Esophagus squamous epithelium (tissue), 5 donors: ENCODE data around the gene MALT1. TPM values are rescaled to one million over a fixed set of nuclear protein-coding genes. Genes with fewer than 3 reads are reported as not detected.
A peak's percentile ranks its signal among the peaks of the same experiment; 100 is the strongest.

Source experiments
- DNase-seq: peaks from one replicate; lab custom pipeline; 2025; lab: John Stamatoyannopoulos, UW
- H3K27ac ChIP-seq, 4 donors: fragments of 200-600 bp; sonication (generic); one replicate each; pipeline ENCODE4 v1.5.1; 2016 to 2019; ENCODE audit warnings: mild to moderate bottlenecking in 1 of 4
- H3K27me3 ChIP-seq, 4 donors: fragments of 200-600 bp; sonication (generic); 1 replicate in 3 of 4; 2 replicates in 1 of 4; pipeline versions ENCODE4 v1.5.1 to v1.6.0; 2017 to 2021; ENCODE audit warnings: antibody characterized with exemption in 1 of 4
- H3K36me3 ChIP-seq, 3 donors: fragments of 200-600 bp; sonication (generic); one replicate each; pipeline ENCODE4 v1.5.1; 2016 to 2019
- H3K4me1 ChIP-seq, 3 donors: fragments of 200-600 bp; sonication (generic); one replicate each; pipeline ENCODE4 v1.5.1; 2017 to 2019
- H3K4me3 ChIP-seq, 4 donors: fragments of 200-600 bp; sonication (generic); 1 replicate in 3 of 4; 2 replicates in 1 of 4; pipeline ENCODE4 v1.5.1; 2016 to 2019; ENCODE audit warnings: mild to moderate bottlenecking in 2 of 4, moderate library complexity in 1 of 4
- H3K9me3 ChIP-seq, 3 donors: fragments of 200-600 bp; sonication (generic); one replicate each; pipeline ENCODE4 v1.5.1; 2016 to 2019
- CTCF ChIP-seq, 6 experiments: fragments of 450-650 bp in 4 of 6; fragments of 200-600 bp in 2 of 6; sonication (generic) in 2 of 6; IDR thresholded peaks; one replicate each; pipeline ENCODE4 v1.5.1; 2016 to 2019; ENCODE audit warnings: antibody characterized with exemption in 6 of 6, mild to moderate bottlenecking in 4 of 6, moderate library complexity in 4 of 6
- POLR2A ChIP-seq, 4 donors: fragments of 450-650 bp; IDR thresholded peaks; one replicate each; pipeline ENCODE4 v1.6.1; 2017; ENCODE audit warnings: antibody characterized with exemption in 4 of 4, mild to moderate bottlenecking in 4 of 4, moderate library complexity in 3 of 4
- WGBS, 2 donors: methylation state at CpG; one replicate each; pipeline ENCODE4 v1.1.5; 2018; 5-methylcytosine and 5-hydroxymethylcytosine counted together
- intact Hi-C: fragments of 100-400 bp; cut with DNase I; formaldehyde crosslinking; loops from one replicate; pipeline ENCODE4 v1.15.0; 2022
- total RNA-seq, 4 donors: library from RNA; depleted of rRNA; stranded (reverse); fragments of >200 nt; gene quantifications; one replicate each; pipeline ENCODE4 v1.1.0, GENCODE V29; 2016
- donor health status: DM: yes; HTN: yes; CAD: no.

MALT1 gene
- total RNA-seq, 4 donors from 2014 or later: 25.2 to 48.6 (median 30.7) TPM

GRCh38 chr18:58631301-58631700 is 40.0 kb upstream of the MALT1 start:
- intact Hi-C loops: no loop called here
- Histone ChIP-seq H3K36me3 (no peaks in the 10 kb centered on the region), H3K9me3 (no peaks in the 10 kb centered on the region), H3K27ac (no peak overlapping the region), H3K4me3 (no peak overlapping the region), H3K4me1 (peaks cover 0 to 45% (median 6%) of the 10 kb centered on the region in 3 donors), H3K27me3 (no peaks in the 10 kb centered on the region)
- no peak for DNase-seq
- WGBS, 2 donors: 46 to 73% methylated on average over 5 of the region's 5 CpGs
- TF ChIP-seq CTCF (IDR thresholded peaks at IDR 0.05) (no peak), POLR2A (IDR thresholded peaks at IDR 0.05) (no peak)

- no peaks in the 10 kb centered on the region for H3K36me3 ChIP-seq
- no peak overlapping the region for H3K27ac ChIP-seq
- no peak for TF ChIP-seq POLR2A (IDR thresholded peaks at IDR 0.05)
- no peak for TF ChIP-seq CTCF (IDR thresholded peaks at IDR 0.05)
- no peak for DNase-seq
- no peaks in the 10 kb centered on the region for H3K27me3 ChIP-seq
- H3K4me1 ChIP-seq: peaks cover 6 to 57% (median 11%) of the 10 kb centered on the region in 3 donors
- intact Hi-C loops: no loop called here
- H3K9me3 ChIP-seq: no peaks in the 10 kb centered on the region
- WGBS, 2 donors: 66 to 96% methylated on average over 4 to 5 of the region's 5 CpGs
- H3K4me3 ChIP-seq: no peak overlapping the region
These were observed 38.7 kb upstream of the MALT1 start for GRCh38 chr18:58632552-58632951.

- no peak overlapping the region for H3K4me3 ChIP-seq
- peaks cover 6 to 68% (median 20%) of the 10 kb centered on the region in 3 donors for H3K4me1 ChIP-seq
- no peaks in the 10 kb centered on the region for H3K9me3 ChIP-seq
- H3K27me3 ChIP-seq: no peaks in the 10 kb centered on the region
- no peaks in the 10 kb centered on the region for H3K36me3 ChIP-seq
- no peak for DNase-seq
- intact Hi-C loops: no loop called here
- no peak for TF ChIP-seq CTCF (IDR thresholded peaks at IDR 0.05)
- no peak for TF ChIP-seq POLR2A (IDR thresholded peaks at IDR 0.05)
- H3K27ac ChIP-seq: no peak overlapping the region
These were observed 37.4 kb upstream of the MALT1 start for GRCh38 chr18:58633874-58634273.

- intact Hi-C loops: no loop called here
- Histone ChIP-seq H3K27ac (peak overlapping the region in 3 of 4 donors; percentile 15 to 47 (median 46)), H3K9me3 (no peaks in the 10 kb centered on the region), H3K36me3 (no peaks in the 10 kb centered on the region), H3K4me1 (peaks cover 6 to 82% (median 28%) of the 10 kb centered on the region in 3 donors), H3K4me3 (no peak overlapping the region), H3K27me3 (no peaks in the 10 kb centered on the region)
- TF ChIP-seq CTCF (IDR thresholded peaks at IDR 0.05) (peak in 1 of 6 experiments; percentile 15), POLR2A (IDR thresholded peaks at IDR 0.05) (no peak)
- DNase-seq: no peak
- WGBS, 2 donors: 25 to 31% methylated on average over 3 to 4 of the region's 4 CpGs
These were observed 35.4 kb upstream of the MALT1 start for GRCh38 chr18:58635891-58636290.

- Histone ChIP-seq H3K9me3 (no peaks in the 10 kb centered on the region), H3K27ac (no peak overlapping the region), H3K4me1 (peaks cover 6 to 75% (median 28%) of the 10 kb centered on the region in 3 donors), H3K27me3 (no peaks in the 10 kb centered on the region), H3K36me3 (no peaks in the 10 kb centered on the region), H3K4me3 (no peak overlapping the region)
- intact Hi-C loops: no loop called here
- TF ChIP-seq CTCF (IDR thresholded peaks at IDR 0.05): no peak
- no peak for TF ChIP-seq POLR2A (IDR thresholded peaks at IDR 0.05)
- WGBS, 2 donors: 94 to 100% methylated on average over 4 to 5 of the region's 6 CpGs
- DNase-seq: no peak
These were observed 34.1 kb upstream of the MALT1 start for GRCh38 chr18:58637197-58637596.
